Activated T-cell treated with anti-CD3 and anti-CD28 coated beads, Interleukin-2, amount 50 U/mL, for 72 hours (primary cell): ENCODE data around the gene RPTOR. TPM values are rescaled to one million over a fixed set of nuclear protein-coding genes. Genes with fewer than 3 reads are reported as not detected.

Experiments
- ATAC-seq, 2 donors: fragments of 150-1000 bp; cut with Tn5 transposase; replicated peaks in 1 of 2; 2 replicates each; pipeline ENCODE4 v1.10.0; 2021; ENCODE audit warnings: moderate library complexity in 2 of 2, mild to moderate bottlenecking in 1 of 2
- DNase-seq, 2 donors: peaks; one replicate each; pipeline ENCODE4 v3.0.0; 2021 to 2022; ENCODE audit warnings: mixed read lengths in 1 of 2
- H3K27ac Mint-ChIP-seq: one replicate; pipeline ENCODE4 v1.8.0; 2022; ENCODE audit warnings: mild to moderate bottlenecking, moderate library complexity, mixed read lengths
- H3K27me3 Mint-ChIP-seq: one replicate; pipeline ENCODE4 v1.8.0; 2022; ENCODE audit warnings: low read depth, mixed read lengths
- H3K36me3 Mint-ChIP-seq, 2 donors: one replicate each; pipeline ENCODE4 v1.8.0; 2022; ENCODE audit warnings: mixed read lengths in 2 of 2, mild to moderate bottlenecking in 1 of 2; ENCODE audit not compliant: insufficient read depth in 2 of 2
- H3K4me1 Mint-ChIP-seq: one replicate; pipeline ENCODE4 v1.8.0; 2022; ENCODE audit warnings: low read depth, mixed read lengths
- H3K4me3 Mint-ChIP-seq, 2 donors: one replicate each; pipeline ENCODE4 v1.8.0; 2022; ENCODE audit warnings: mild to moderate bottlenecking in 2 of 2, mixed read lengths in 2 of 2, moderate library complexity in 2 of 2
- H3K9me3 Mint-ChIP-seq, 2 donors: one replicate each; pipeline ENCODE4 v1.8.0; 2022; ENCODE audit warnings: mixed read lengths in 2 of 2
- total RNA-seq, 2 donors: library from RNA; stranded (reverse); gene quantifications; one replicate each; pipeline ENCODE4 v1.2.3, GENCODE V29; 2022

The RPTOR gene
- total RNA-seq, 2 donors from 2014 or later: 50.8 to 62.0 TPM

GRCh38 chr17:80860101-80860671, 315.5 kb downstream of the RPTOR start:
- peaks cover 94% of the 10 kb centered on the region for H3K4me1 Mint-ChIP-seq
- H3K27me3 Mint-ChIP-seq: no peaks in the 10 kb centered on the region
- H3K27ac Mint-ChIP-seq: no peak overlapping the region
- ATAC-seq: no peak
- H3K36me3 Mint-ChIP-seq: peaks cover 12 to 49% of the 10 kb centered on the region in 2 donors
- peaks cover 3 to 6% of the 10 kb centered on the region in 2 donors for H3K9me3 Mint-ChIP-seq
- H3K4me3 Mint-ChIP-seq: no peak overlapping the region
- DNase-seq: no peak

GRCh38 chr17:80860703-80861417, 316.2 kb downstream of the RPTOR start:
- H3K27ac Mint-ChIP-seq: peak overlapping the region; percentile 96
- no peak for DNase-seq
- no peak for ATAC-seq
- H3K27me3 Mint-ChIP-seq: no peaks in the 10 kb centered on the region
- H3K4me1 Mint-ChIP-seq: peaks cover 94% of the 10 kb centered on the region
- H3K36me3 Mint-ChIP-seq: peaks cover 10 to 46% of the 10 kb centered on the region in 2 donors
- H3K4me3 Mint-ChIP-seq: peak overlapping the region; percentile 50 to 69
- H3K9me3 Mint-ChIP-seq: peaks cover 3 to 6% of the 10 kb centered on the region in 2 donors

GRCh38 chr17:80861418-80861815, 316.8 kb downstream of the RPTOR start:
- Mint-ChIP-seq H3K9me3 (peaks cover 3 to 6% of the 10 kb centered on the region in 2 donors), H3K27ac (peak overlapping the region; percentile 96), H3K4me1 (peaks cover 93% of the 10 kb centered on the region), H3K27me3 (no peaks in the 10 kb centered on the region), H3K4me3 (peak overlapping the region; percentile 50 to 69), H3K36me3 (peaks cover 10 to 42% of the 10 kb centered on the region in 2 donors)
- DNase-seq (no peak), ATAC-seq (peak; percentile 1)

- Mint-ChIP-seq H3K27me3 (no peaks in the 10 kb centered on the region), H3K9me3 (peaks cover 3 to 6% of the 10 kb centered on the region in 2 donors), H3K4me1 (peaks cover 93% of the 10 kb centered on the region), H3K36me3 (peaks cover 10 to 41% of the 10 kb centered on the region in 2 donors), H3K27ac (peak overlapping the region; percentile 7), H3K4me3 (peak overlapping the region; percentile 50 to 69)
- peak; percentile 59 to 60 for ATAC-seq
- peak; percentile 60 to 64 for DNase-seq
Observed at GRCh38 chr17:80861892-80862291, 317.3 kb downstream of the RPTOR start.

GRCh38 chr17:80862481-80862961, 317.9 kb downstream of the RPTOR start:
- ATAC-seq (no peak), DNase-seq (no peak)
- Mint-ChIP-seq H3K27me3 (no peaks in the 10 kb centered on the region), H3K27ac (peak overlapping the region; percentile 29), H3K4me1 (peaks cover 92% of the 10 kb centered on the region), H3K36me3 (peaks cover 8 to 37% of the 10 kb centered on the region in 2 donors), H3K4me3 (peak overlapping the region in 1 of 2 donors; percentile 50), H3K9me3 (peaks cover 3 to 6% of the 10 kb centered on the region in 2 donors)

GRCh38 chr17:80862978-80863377, 318.3 kb downstream of the RPTOR start:
- peaks cover 3 to 6% of the 10 kb centered on the region in 2 donors for H3K9me3 Mint-ChIP-seq
- peaks cover 6 to 35% of the 10 kb centered on the region in 2 donors for H3K36me3 Mint-ChIP-seq

GRCh38 chr17:80863626-80864025, 319.0 kb downstream of the RPTOR start:
- Mint-ChIP-seq H3K4me3 (no peak overlapping the region), H3K4me1 (peaks cover 92% of the 10 kb centered on the region), H3K36me3 (peaks cover 6 to 29% of the 10 kb centered on the region in 2 donors), H3K27ac (no peak overlapping the region), H3K27me3 (no peaks in the 10 kb centered on the region), H3K9me3 (peaks cover 3 to 6% of the 10 kb centered on the region in 2 donors)
- DNase-seq (no peak), ATAC-seq (no peak)

More at GRCh38 chr17:80862978-80863377, 318.3 kb downstream of the RPTOR start:
- Mint-ChIP-seq H3K27me3 (no peaks in the 10 kb centered on the region), H3K27ac (peak overlapping the region; percentile 29), H3K4me3 (peak overlapping the region in 1 of 2 donors; percentile 31), H3K4me1 (peaks cover 92% of the 10 kb centered on the region)
- ATAC-seq: no peak
- DNase-seq: no peak

GRCh38 chr17:80864751-80865150, 320.1 kb downstream of the RPTOR start:
- no peak overlapping the region for H3K4me3 Mint-ChIP-seq
- no peaks in the 10 kb centered on the region for H3K27me3 Mint-ChIP-seq
- DNase-seq (no peak), ATAC-seq (no peak)
- H3K4me1 Mint-ChIP-seq: peaks cover 93% of the 10 kb centered on the region
- peaks cover 6 to 29% of the 10 kb centered on the region in 2 donors for H3K36me3 Mint-ChIP-seq
- H3K27ac Mint-ChIP-seq: no peak overlapping the region
- peaks cover 3 to 6% of the 10 kb centered on the region in 2 donors for H3K9me3 Mint-ChIP-seq

- Mint-ChIP-seq H3K27me3 (no peaks in the 10 kb centered on the region), H3K4me1 (peaks cover 96% of the 10 kb centered on the region), H3K4me3 (peak overlapping the region; percentile 56 to 68), H3K27ac (peak overlapping the region; percentile 74), H3K9me3 (peaks cover 3 to 6% of the 10 kb centered on the region in 2 donors), H3K36me3 (peaks cover 6 to 26% of the 10 kb centered on the region in 2 donors)
- DNase-seq (peak; percentile 77 to 81), ATAC-seq (peak; percentile 56 to 65)
Observed at GRCh38 chr17:80866050-80866793, 321.6 kb downstream of the RPTOR start.

GRCh38 chr17:80868022-80868609, 323.5 kb downstream of the RPTOR start:
- Mint-ChIP-seq H3K4me3 (no peak overlapping the region), H3K9me3 (peaks cover 3 to 4% of the 10 kb centered on the region in 2 donors), H3K4me1 (peaks cover 92% of the 10 kb centered on the region), H3K27me3 (no peaks in the 10 kb centered on the region), H3K27ac (peak overlapping the region; percentile 45), H3K36me3 (peaks cover 6 to 20% of the 10 kb centered on the region in 2 donors)
- ATAC-seq: peak; percentile 44 to 54
- DNase-seq: no peak

GRCh38 chr17:80869481-80870145, 325.0 kb downstream of the RPTOR start:
- ATAC-seq: no peak
- H3K9me3 Mint-ChIP-seq: no peaks in the 10 kb centered on the region
- no peak for DNase-seq
- no peaks in the 10 kb centered on the region for H3K27me3 Mint-ChIP-seq
- peak overlapping the region; percentile 38 for H3K27ac Mint-ChIP-seq
- H3K36me3 Mint-ChIP-seq: peaks cover 4 to 8% of the 10 kb centered on the region in 2 donors
- peaks cover 86% of the 10 kb centered on the region for H3K4me1 Mint-ChIP-seq
- peak overlapping the region; percentile 43 to 71 for H3K4me3 Mint-ChIP-seq

- Mint-ChIP-seq H3K4me1 (peaks cover 87% of the 10 kb centered on the region), H3K36me3 (peaks cover 6 to 10% of the 10 kb centered on the region in 2 donors), H3K27me3 (no peaks in the 10 kb centered on the region), H3K9me3 (no peaks in the 10 kb centered on the region), H3K4me3 (peak overlapping the region; percentile 43 to 71), H3K27ac (peak overlapping the region; percentile 13)
- DNase-seq (peak; percentile 45 to 61), ATAC-seq (peak; percentile 84 to 86)
Observed at GRCh38 chr17:80870401-80870800, 325.8 kb downstream of the RPTOR start.
